Testis (tissue), 2 donors: ENCODE data around the gene GNB3.

Source experiments
- CTCF ChIP-seq, 3 experiments: fragments of 450-650 bp in 2 of 3; fragments of 200-600 bp in 1 of 3; sonication (generic) in 1 of 3; IDR thresholded peaks; one replicate each; pipeline ENCODE4 v1.5.1; 2016 to 2019; ENCODE audit warnings: antibody characterized with exemption in 3 of 3, mild to moderate bottlenecking in 2 of 3, moderate library complexity in 1 of 3
- POLR2A ChIP-seq: fragments of 450-650 bp; IDR thresholded peaks from one replicate; pipeline ENCODE4 v1.6.1; 2017; ENCODE audit warnings: antibody characterized with exemption, mild to moderate bottlenecking, moderate library complexity

GRCh38 chr12:6816598-6816997 lies 24.1 kb upstream of the GNB3 start:
- no peak for TF ChIP-seq CTCF (IDR thresholded peaks at IDR 0.05)
- no peak for TF ChIP-seq POLR2A
